Measurements from ENCODE around the gene WWOX.

WWOX gene

GRCh38 chr16:78985716-78986605, 886.5 kb downstream of the WWOX start:
- no peak overlapping the region for H3K4me3 ChIP-seq (ENCODE audit: low read length)
- H2AFZ ChIP-seq (ENCODE audit: low read depth, low read length): no peak overlapping the region
- no peaks in the 10 kb centered on the region for H3K36me3 ChIP-seq (ENCODE audit: insufficient read depth, low read length)
- H3K27me3 ChIP-seq (ENCODE audit: insufficient read depth, low read length): no peaks in the 10 kb centered on the region
- peaks cover 27% of the 10 kb centered on the region for H3K4me1 ChIP-seq (ENCODE audit: insufficient read depth, low read length)
- H3K9me3 ChIP-seq (ENCODE audit: low read length): no peaks in the 10 kb centered on the region

- H3K36me3 ChIP-seq (ENCODE audit: insufficient read depth, low read length): no peaks in the 10 kb centered on the region
- H3K4me3 ChIP-seq (ENCODE audit: low read length): no peak overlapping the region
- H3K9me3 ChIP-seq (ENCODE audit: low read length): no peaks in the 10 kb centered on the region
- H3K27me3 ChIP-seq (ENCODE audit: insufficient read depth, low read length): no peaks in the 10 kb centered on the region
- H2AFZ ChIP-seq (ENCODE audit: low read depth, low read length): no peak overlapping the region
- peaks cover 18% of the 10 kb centered on the region for H3K4me1 ChIP-seq (ENCODE audit: insufficient read depth, low read length)
Measured at GRCh38 chr16:78987666-78988065, 888.2 kb downstream of the WWOX start.

- Histone ChIP-seq H2AFZ (ENCODE audit: low read depth, low read length) (no peak overlapping the region), H3K36me3 (ENCODE audit: insufficient read depth, low read length) (no peaks in the 10 kb centered on the region), H3K9me3 (ENCODE audit: low read length) (no peaks in the 10 kb centered on the region), H3K27me3 (ENCODE audit: insufficient read depth, low read length) (no peaks in the 10 kb centered on the region), H3K4me3 (ENCODE audit: low read length) (no peak overlapping the region), H3K4me1 (ENCODE audit: insufficient read depth, low read length) (peaks cover 16% of the 10 kb centered on the region)
Measured at GRCh38 chr16:78988361-78988969, 889.0 kb downstream of the WWOX start.

DNA sequence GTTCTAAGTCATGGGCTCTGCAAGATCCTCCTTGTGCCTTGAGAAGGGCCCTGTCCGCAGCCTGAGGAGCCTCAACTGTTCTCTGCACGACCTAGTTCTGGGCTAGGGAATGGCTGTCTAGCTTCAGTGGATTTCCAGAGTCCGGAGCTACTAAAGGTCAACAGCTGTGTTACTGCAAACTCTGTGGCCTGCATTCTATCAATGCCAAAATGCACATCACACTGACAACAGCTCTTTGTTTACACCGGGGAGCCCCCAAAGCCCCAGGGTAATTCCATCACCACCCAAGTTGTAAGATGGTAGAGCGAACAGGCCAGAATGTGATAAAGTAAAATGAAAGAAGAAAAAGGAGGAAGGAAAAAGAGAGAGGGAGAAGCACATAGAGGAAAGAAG, 890.9 kb downstream of the WWOX start:
- Histone ChIP-seq H3K36me3 (ENCODE audit: insufficient read depth, low read length) (no peaks in the 10 kb centered on the region), H3K9me3 (ENCODE audit: low read length) (no peaks in the 10 kb centered on the region), H3K27me3 (ENCODE audit: insufficient read depth, low read length) (no peaks in the 10 kb centered on the region), H2AFZ (ENCODE audit: low read depth, low read length) (no peak overlapping the region), H3K4me3 (ENCODE audit: low read length) (no peak overlapping the region), H3K4me1 (ENCODE audit: insufficient read depth, low read length) (peaks cover 19% of the 10 kb centered on the region)

DNA sequence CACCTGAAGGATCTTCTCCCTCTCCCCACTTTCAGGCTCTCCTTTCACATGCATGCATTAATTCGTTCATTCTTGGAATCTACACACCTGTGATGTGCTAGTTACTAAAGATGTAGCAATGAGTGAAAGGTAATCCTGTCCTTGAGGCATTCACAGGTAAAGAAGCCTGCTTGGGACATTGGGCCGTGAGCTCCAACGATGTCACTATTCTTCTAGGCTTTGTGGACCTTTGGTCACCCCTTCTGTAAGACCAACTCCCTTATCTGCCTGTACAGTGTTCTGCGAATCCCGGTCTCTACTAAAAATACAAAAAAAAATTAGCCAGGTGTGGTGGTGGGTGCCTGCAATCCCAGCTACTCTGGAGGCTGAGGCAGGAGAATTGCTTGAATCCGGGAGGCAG, 892.5 kb downstream of the WWOX start:
- Histone ChIP-seq H3K9me3 (ENCODE audit: low read length) (no peaks in the 10 kb centered on the region), H3K36me3 (ENCODE audit: insufficient read depth, low read length) (no peaks in the 10 kb centered on the region), H3K27me3 (ENCODE audit: insufficient read depth, low read length) (no peaks in the 10 kb centered on the region), H3K4me1 (ENCODE audit: insufficient read depth, low read length) (peaks cover 19% of the 10 kb centered on the region), H2AFZ (ENCODE audit: low read depth, low read length) (no peak overlapping the region), H3K4me3 (ENCODE audit: low read length) (no peak overlapping the region)

DNA sequence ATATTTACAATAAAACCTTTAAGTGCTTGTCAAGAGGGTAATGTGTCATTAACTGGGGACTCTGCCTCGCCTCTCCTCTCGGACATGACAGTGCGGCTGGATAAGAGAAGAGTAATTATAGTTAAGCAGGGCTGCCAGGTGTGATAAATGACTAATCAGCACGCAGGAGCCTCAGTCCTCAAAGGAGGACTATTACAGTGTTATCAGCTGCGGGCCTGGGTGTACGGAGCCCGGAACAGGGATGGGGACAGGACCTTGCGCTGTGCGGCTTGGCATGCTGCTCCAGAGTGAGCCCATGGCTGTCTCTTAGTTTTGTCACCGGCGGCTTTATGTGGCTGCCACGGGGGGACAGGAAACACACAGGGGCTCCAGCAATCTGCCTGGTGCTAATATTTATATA, 893.9 kb downstream of the WWOX start:
- no peaks in the 10 kb centered on the region for H3K27me3 ChIP-seq (ENCODE audit: insufficient read depth, low read length)
- H2AFZ ChIP-seq (ENCODE audit: low read depth, low read length): no peak overlapping the region
- no peak overlapping the region for H3K4me3 ChIP-seq (ENCODE audit: low read length)
- peaks cover 19% of the 10 kb centered on the region for H3K4me1 ChIP-seq (ENCODE audit: insufficient read depth, low read length)
- no peaks in the 10 kb centered on the region for H3K9me3 ChIP-seq (ENCODE audit: low read length)
- H3K36me3 ChIP-seq (ENCODE audit: insufficient read depth, low read length): no peaks in the 10 kb centered on the region

DNA sequence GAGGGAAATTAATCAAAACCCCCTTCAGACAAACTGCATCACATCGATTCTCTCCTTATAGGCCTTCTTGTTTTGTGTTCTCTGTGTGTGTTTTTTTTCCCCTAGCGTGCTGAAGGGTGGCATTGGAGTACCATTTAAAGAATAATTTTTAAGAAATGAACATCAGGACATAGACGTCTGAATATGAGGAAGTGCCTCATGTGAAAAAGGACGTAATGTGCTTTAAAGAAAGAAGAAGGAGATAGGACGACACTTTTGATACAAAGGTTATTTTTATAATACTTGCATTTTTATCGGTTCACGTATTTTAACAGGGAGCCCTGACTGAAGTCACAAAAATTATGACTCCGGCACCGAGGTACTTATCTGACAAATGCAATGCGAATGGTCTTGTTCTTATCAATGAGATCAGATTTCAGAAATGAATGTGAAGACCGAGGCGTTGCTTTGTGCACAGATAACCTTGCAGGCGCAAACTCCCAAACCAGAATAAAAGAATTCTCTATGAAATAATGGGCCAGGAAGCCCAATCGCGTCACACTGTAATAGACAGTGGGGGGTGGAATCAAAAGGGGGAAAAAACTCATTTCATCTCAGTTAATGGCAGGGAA, 894.8 kb downstream of the WWOX start:
- Histone ChIP-seq H3K36me3 (ENCODE audit: insufficient read depth, low read length) (no peaks in the 10 kb centered on the region), H3K27me3 (ENCODE audit: insufficient read depth, low read length) (no peaks in the 10 kb centered on the region), H2AFZ (ENCODE audit: low read depth, low read length) (no peak overlapping the region)

GRCh38 chr16:78995441-78995840, 896.0 kb downstream of the WWOX start:
- H3K4me1 ChIP-seq (ENCODE audit: insufficient read depth, low read length): peaks cover 14% of the 10 kb centered on the region
- no peaks in the 10 kb centered on the region for H3K27me3 ChIP-seq (ENCODE audit: insufficient read depth, low read length)
- no peak overlapping the region for H3K4me3 ChIP-seq (ENCODE audit: low read length)
- H3K9me3 ChIP-seq (ENCODE audit: low read length): peaks cover 1% of the 10 kb centered on the region
- H2AFZ ChIP-seq (ENCODE audit: low read depth, low read length): no peak overlapping the region
- no peaks in the 10 kb centered on the region for H3K36me3 ChIP-seq (ENCODE audit: insufficient read depth, low read length)

More for the DNA sequence above, 894.8 kb downstream of the WWOX start:
- Histone ChIP-seq H3K9me3 (ENCODE audit: low read length) (no peaks in the 10 kb centered on the region), H3K4me1 (ENCODE audit: insufficient read depth, low read length) (peaks cover 19% of the 10 kb centered on the region), H3K4me3 (ENCODE audit: low read length) (no peak overlapping the region)

DNA sequence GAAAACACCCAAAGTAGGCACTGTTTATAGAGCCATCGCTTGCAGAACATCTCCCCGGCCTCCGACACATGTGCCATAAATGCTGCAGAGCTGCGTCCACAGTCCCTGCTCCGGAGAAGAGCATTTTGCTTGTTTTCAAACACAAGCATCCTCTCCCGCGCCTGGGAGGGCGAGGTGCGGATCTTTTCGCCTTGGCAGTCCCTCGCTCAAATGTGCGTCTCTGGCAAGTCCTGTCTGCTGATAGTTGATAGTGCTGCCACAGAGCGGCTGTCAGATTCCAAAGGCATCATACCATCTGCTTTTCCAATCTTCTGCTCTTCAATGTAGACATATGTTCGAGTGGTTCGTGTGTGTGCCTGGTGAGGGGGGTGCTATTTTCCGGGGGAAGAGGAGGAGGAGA, 897.3 kb downstream of the WWOX start:
- Histone ChIP-seq H2AFZ (ENCODE audit: low read depth, low read length) (no peak overlapping the region), H3K4me1 (ENCODE audit: insufficient read depth, low read length) (peaks cover 21% of the 10 kb centered on the region), H3K36me3 (ENCODE audit: insufficient read depth, low read length) (no peaks in the 10 kb centered on the region), H3K4me3 (ENCODE audit: low read length) (no peak overlapping the region), H3K27me3 (ENCODE audit: insufficient read depth, low read length) (no peaks in the 10 kb centered on the region), H3K9me3 (ENCODE audit: low read length) (peaks cover 2% of the 10 kb centered on the region)

- no peak overlapping the region for H3K4me3 ChIP-seq (ENCODE audit: low read length)
- no peaks in the 10 kb centered on the region for H3K27me3 ChIP-seq (ENCODE audit: insufficient read depth, low read length)
- peaks cover 23% of the 10 kb centered on the region for H3K4me1 ChIP-seq (ENCODE audit: insufficient read depth, low read length)
- H2AFZ ChIP-seq (ENCODE audit: low read depth, low read length): no peak overlapping the region
- peaks cover 2% of the 10 kb centered on the region for H3K9me3 ChIP-seq (ENCODE audit: low read length)
- H3K36me3 ChIP-seq (ENCODE audit: insufficient read depth, low read length): no peaks in the 10 kb centered on the region
Measured at GRCh38 chr16:78998879-78999278, 899.4 kb downstream of the WWOX start.

DNA sequence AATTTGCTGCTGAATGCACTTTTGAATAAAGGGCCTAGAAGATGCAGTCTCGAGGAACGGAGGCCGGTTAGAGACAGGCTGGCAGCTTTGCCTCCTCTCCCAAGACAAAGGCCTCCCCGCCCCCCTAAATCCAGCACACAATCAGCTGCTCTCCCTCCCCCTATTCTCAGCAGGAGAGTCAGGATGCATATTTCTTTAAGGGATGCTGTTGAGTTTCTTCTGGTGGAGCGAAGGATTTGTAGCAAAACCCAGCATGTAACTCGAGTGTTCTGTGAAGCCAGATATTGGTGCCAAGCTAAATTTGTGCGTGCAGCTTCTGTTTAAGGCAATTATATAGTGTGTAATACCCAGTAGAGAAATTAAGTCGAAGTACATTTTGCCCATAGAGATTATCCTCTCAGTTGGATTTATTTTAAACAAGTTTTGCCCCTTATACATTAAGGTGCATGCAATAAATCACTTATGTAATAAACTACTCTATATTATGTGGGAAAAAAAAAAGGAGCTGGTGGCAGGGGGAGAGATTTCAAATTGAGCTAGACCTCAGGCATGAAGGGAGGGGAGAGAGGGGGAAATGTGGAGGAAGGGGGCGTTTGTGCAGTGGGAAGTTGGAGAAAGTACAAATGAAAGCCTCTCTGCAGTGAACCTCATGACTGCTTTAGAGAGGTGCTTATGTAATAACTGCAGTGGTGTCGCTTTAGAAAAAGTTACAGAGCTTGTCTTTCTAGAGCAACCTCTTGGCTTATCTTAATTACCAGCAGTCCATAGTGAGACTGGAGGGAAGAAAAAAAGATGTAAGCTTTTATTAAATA, 901.9 kb downstream of the WWOX start:
- peaks cover 2% of the 10 kb centered on the region for H3K9me3 ChIP-seq (ENCODE audit: low read length)
- no peak overlapping the region for H2AFZ ChIP-seq (ENCODE audit: low read depth, low read length)
- H3K4me3 ChIP-seq (ENCODE audit: low read length): no peak overlapping the region

GRCh38 chr16:79003026-79003609, 903.7 kb downstream of the WWOX start:
- no peaks in the 10 kb centered on the region for H3K36me3 ChIP-seq (ENCODE audit: insufficient read depth, low read length)
- peaks cover 2% of the 10 kb centered on the region for H3K9me3 ChIP-seq (ENCODE audit: low read length)
- H3K27me3 ChIP-seq (ENCODE audit: insufficient read depth, low read length): no peaks in the 10 kb centered on the region
- no peak overlapping the region for H2AFZ ChIP-seq (ENCODE audit: low read depth, low read length)
- no peak overlapping the region for H3K4me3 ChIP-seq (ENCODE audit: low read length)
- H3K4me1 ChIP-seq (ENCODE audit: insufficient read depth, low read length): peaks cover 13% of the 10 kb centered on the region

More for the DNA sequence above, 901.9 kb downstream of the WWOX start:
- H3K36me3 ChIP-seq (ENCODE audit: insufficient read depth, low read length): no peaks in the 10 kb centered on the region
- peaks cover 13% of the 10 kb centered on the region for H3K4me1 ChIP-seq (ENCODE audit: insufficient read depth, low read length)
- no peaks in the 10 kb centered on the region for H3K27me3 ChIP-seq (ENCODE audit: insufficient read depth, low read length)
